Neural cell (in vitro differentiated cells): ENCODE data around the gene SMIM29.

Source experiments
- CTCF ChIP-seq: fragments of 450-650 bp; IDR thresholded peaks from 2 replicates; pipeline ENCODE4 v1.5.1; 2014; ENCODE audit warnings: antibody characterized with exemption, mild to moderate bottlenecking, moderate library complexity; ENCODE audit not compliant: poor library complexity, severe bottlenecking
- EP300 ChIP-seq: fragments of 450-650 bp; conservative IDR thresholded peaks from 2 replicates; pipeline ENCODE4 v1.6.1; 2014; ENCODE audit warnings: antibody characterized with exemption, mild to moderate bottlenecking, moderate library complexity; ENCODE audit not compliant: poor library complexity, severe bottlenecking
- EZH2 ChIP-seq: fragments of 200-600, 300-800 bp; shearing (Covaris generic), sonication (generic); IDR thresholded peaks from 2 replicates; pipeline ENCODE4 v1.6.1; 2014; ENCODE audit warnings: antibody characterized with exemption, low read length, borderline replicate concordance, mild to moderate bottlenecking; ENCODE audit not compliant: insufficient read depth, poor library complexity, severe bottlenecking
- POLR2AphosphoS5 ChIP-seq: IDR thresholded peaks from 2 replicates; pipeline ENCODE4 v1.6.1; 2012
- RAD21 ChIP-seq: fragments of 450-650 bp; conservative IDR thresholded peaks from 2 replicates; pipeline ENCODE4 v1.6.1; 2014; ENCODE audit warnings: antibody characterized with exemption, mild to moderate bottlenecking, moderate library complexity
- REST ChIP-seq: IDR thresholded peaks from 2 replicates; pipeline ENCODE4 v1.6.1; 2012; ENCODE audit warnings: borderline replicate concordance
- SMC3 ChIP-seq: fragments of 450-650 bp; conservative IDR thresholded peaks from 2 replicates; pipeline ENCODE4 v1.6.1; 2014; ENCODE audit warnings: antibody characterized with exemption, mild to moderate bottlenecking, moderate library complexity; ENCODE audit not compliant: poor library complexity
- TAF1 ChIP-seq: IDR thresholded peaks from 2 replicates; pipeline ENCODE4 v1.6.1; 2012; ENCODE audit warnings: low read depth

GRCh38 chr6:34232901-34233300 lies 15.9 kb downstream of the SMIM29 start:
- TF ChIP-seq POLR2AphosphoS5 (no peak), CTCF (no peak), RAD21 (no peak), TAF1 (no peak), REST (no peak), EP300 (no peak), SMC3 (no peak), EZH2 (no peak)
